NCI-H1417 treated with DMSO at 0.1 percent for 48 hours (cell line): ENCODE results near the gene EIF4B.

Experiments
- DNase-seq: peaks from one replicate; lab custom pipeline; 2025; lab: John Stamatoyannopoulos, UW

Gene EIF4B

DNA sequence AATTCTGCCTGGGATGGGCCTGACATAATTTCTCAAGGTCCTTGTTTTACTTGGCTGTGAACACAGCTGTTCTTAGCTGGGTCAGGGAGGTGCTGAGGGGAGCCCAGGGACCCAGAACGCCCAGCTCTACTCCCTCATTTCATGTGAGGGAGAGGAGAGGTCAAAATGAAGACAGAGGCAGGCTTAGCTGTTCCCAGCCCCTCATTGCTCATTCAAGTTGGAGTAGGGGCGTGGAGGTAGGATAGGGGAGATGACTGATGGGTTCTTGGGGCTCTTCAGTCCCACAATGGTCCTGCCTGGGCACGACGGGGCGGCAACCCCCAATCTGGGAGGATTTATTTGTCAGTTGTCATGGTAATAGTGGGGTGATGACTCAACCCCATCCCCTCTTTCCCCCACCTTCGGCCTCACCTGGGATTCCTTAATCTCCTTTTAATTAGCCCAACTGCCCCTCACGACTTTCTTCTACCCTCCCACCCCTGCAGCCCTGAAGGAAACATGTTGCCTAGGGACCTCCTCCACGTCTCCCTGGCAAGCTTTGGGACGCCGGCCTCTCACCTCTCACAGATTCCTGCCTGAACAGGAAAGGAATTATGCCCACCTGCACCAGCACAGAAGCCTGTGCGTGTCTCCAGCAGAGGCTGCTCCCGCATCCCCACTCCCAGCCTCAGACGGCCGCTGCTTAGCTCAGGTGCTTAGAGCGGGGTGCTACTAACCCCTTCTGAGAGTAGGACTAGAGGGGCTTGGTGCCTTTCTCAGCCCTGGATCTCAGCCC, 62.7 kb downstream of the EIF4B start:
- DNase-seq = no peak

GRCh38 chr12:53069621-53070410, 63.6 kb downstream of the EIF4B start:
- no peak for DNase-seq

- DNase-seq = no peak
These were observed 64.7 kb downstream of the EIF4B start for GRCh38 chr12:53070877-53071492.

- no peak for DNase-seq
These were observed 65.6 kb downstream of the EIF4B start for GRCh38 chr12:53071591-53072551.

GRCh38 chr12:53073881-53074280, 67.6 kb downstream of the EIF4B start:
- DNase-seq = no peak

GRCh38 chr12:53074283-53074998, 68.2 kb downstream of the EIF4B start:
- DNase-seq = no peak

GRCh38 chr12:53074999-53075370, 68.7 kb downstream of the EIF4B start:
- no peak for DNase-seq

- DNase-seq = no peak
These were observed 70.2 kb downstream of the EIF4B start for GRCh38 chr12:53076461-53076860.

DNA sequence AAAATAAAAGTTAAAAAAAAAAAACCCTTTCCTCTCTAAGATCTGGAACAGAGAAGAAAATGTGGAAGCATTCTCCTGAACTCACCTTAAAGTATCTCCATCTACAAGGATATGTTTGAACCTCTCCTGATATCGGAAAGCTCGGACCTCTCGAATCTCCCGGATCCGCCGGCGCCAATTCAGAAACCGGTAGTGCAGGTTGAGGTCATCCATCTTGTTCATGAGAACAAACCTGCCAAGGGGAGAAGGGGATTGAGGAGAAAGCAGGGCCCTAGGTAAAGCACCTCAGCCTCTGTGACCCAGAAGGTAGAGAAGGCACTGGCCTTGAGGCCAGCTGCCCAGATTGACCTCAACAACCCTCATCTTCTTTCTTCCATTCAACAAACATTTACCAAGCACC, 70.8 kb downstream of the EIF4B start:
- DNase-seq = no peak

- no peak for DNase-seq
These were observed 72.4 kb downstream of the EIF4B start for GRCh38 chr12:53078425-53079225.

DNA sequence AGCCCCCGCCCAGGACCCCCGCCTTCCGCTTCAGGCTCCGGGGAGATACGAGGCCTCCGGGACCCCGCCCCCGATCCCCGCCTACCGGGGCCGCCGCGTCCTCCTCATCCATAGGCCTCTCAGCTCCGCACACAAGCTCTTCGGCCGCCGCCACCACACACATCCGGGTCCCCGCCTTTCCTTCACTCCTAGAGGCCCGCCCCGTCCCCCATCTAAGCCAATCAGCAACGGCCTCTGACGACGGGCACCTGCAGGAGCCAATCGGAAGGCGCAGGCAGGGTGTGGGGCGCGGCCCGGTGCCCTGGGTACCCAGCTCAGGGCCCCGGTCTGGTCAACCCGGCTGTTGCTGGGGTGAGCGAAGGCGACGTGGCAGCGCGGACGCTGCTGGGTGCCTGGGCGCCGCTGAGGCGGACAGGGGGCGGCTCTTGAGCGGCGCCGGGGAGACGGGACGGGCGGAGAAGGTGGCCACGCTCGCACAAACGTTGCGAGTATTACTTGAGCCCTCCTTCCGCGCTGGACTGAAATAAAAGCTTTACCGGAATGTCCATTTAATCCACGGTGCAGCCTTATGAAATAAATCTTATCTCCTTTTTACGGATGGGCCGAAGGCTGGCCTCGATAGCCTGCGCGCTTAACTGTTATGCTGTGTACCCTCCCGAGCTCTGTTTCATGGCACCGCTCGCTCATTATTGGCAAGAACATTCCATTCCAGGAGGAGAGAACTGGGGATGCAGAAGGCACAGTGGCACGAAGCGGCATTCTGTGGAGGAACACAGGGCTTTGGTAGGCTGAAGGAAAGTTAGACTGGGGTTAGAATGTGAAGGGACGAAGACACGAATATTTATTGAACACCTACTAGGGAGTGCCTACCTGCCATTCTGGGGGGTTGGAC, 73.2 kb downstream of the EIF4B start, which contains the start of gene SPRYD3:
Gene SPRYD3, minus strand, starts transcription at position 165 of the 892 bp plus-strand sequence. Its CDS starts 57 bp downstream, at position 108.
- peak; percentile 92 for DNase-seq

- DNase-seq = no peak
These were observed 76.5 kb downstream of the EIF4B start for GRCh38 chr12:53082637-53083175.

GRCh38 chr12:53086361-53086760, 80.1 kb downstream of the EIF4B start:
- no peak for DNase-seq

- DNase-seq = no peak
These were observed 83.8 kb downstream of the EIF4B start for GRCh38 chr12:53090105-53090504.

DNA sequence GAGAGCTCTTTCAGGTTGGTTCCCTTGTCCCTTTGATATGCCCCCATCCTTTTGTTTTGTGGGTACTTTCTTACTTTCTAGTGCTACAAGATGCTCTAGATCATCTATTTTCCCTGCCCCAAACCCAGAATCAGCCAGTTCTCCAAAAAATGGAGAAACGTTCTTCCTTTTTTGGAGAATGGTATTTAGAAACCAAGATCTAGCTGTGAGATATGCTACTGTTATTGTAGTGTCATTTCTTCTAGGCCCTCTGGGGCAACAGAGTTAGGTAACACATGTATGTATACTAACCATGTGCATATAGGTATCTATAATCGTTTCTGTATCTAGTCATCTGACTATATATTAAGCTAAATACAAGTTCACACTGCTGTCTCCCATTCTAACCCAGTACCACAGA, 84.3 kb downstream of the EIF4B start:
- DNase-seq = no peak

GRCh38 chr12:53091756-53092155, 85.5 kb downstream of the EIF4B start:
- DNase-seq = no peak
